Measurements from ENCODE around the gene CHST14.

GRCh38 chr15:40501487-40501886 is 30.7 kb downstream of the CHST14 start:
- TF ChIP-seq POLR2A (IDR thresholded peaks at IDR 0.05) (no peak), CTCF (IDR thresholded peaks at IDR 0.05) (no peak)
